Stimulated activated CD8-positive, alpha-beta memory T cell treated with anti-CD3 and anti-CD28 coated beads, Interleukin-15, amount 100 ng/mL, for 4 hours (primary cell): ENCODE measurements around the gene KRT32.
A peak's percentile ranks its signal among the peaks of the same experiment; 100 is the strongest.

Experiments used
- DNase-seq, 2 donors: peaks; one replicate each; pipeline ENCODE4 v3.0.0-alpha.2; 2020; ENCODE audit warnings: low read depth in 2 of 2

KRT32 gene

GRCh38 chr17:41466988-41467387 is at the start of gene KRT32:
Gene KRT32 (minus strand): TSS chr17:41467386. CDS start chr17:41467325, 61 bp downstream.
- no peak for DNase-seq

- no peak for DNase-seq
These were observed 49.7 kb upstream of the KRT32 start for GRCh38 chr17:41516830-41517283.

GRCh38 chr17:41516147-41516829 is 49.1 kb upstream of the KRT32 start:
- DNase-seq: no peak

GRCh38 chr17:41513168-41513547 is 46.0 kb upstream of the KRT32 start:
- DNase-seq: no peak

- no peak for DNase-seq
These were observed 45.5 kb upstream of the KRT32 start for GRCh38 chr17:41512546-41513167.

- no peak for DNase-seq
These were observed 44.5 kb upstream of the KRT32 start for GRCh38 chr17:41511716-41512115.

GRCh38 chr17:41511116-41511515 is 43.9 kb upstream of the KRT32 start:
- DNase-seq: no peak

GRCh38 chr17:41510251-41511065 is 43.3 kb upstream of the KRT32 start:
- no peak for DNase-seq

- DNase-seq: no peak
These were observed 40.2 kb upstream of the KRT32 start for GRCh38 chr17:41507315-41507880.

GRCh38 chr17:41505809-41506767 is 38.9 kb upstream of the KRT32 start:
- DNase-seq: no peak

GRCh38 chr17:41505007-41505808 is 38.0 kb upstream of the KRT32 start, which contains the start of gene KRT13:
Gene KRT13 (minus strand): TSS chr17:41505612. CDS start chr17:41505550, 62 bp downstream.
- DNase-seq: no peak

GRCh38 chr17:41504246-41504977 is 37.2 kb upstream of the KRT32 start:
- DNase-seq: no peak

- no peak for DNase-seq
These were observed 36.0 kb upstream of the KRT32 start for GRCh38 chr17:41503202-41503601.

- no peak for DNase-seq
These were observed 33.1 kb upstream of the KRT32 start for GRCh38 chr17:41500131-41500911.

- no peak for DNase-seq
These were observed 32.5 kb upstream of the KRT32 start for GRCh38 chr17:41499714-41500113.

- DNase-seq: no peak
These were observed 31.1 kb upstream of the KRT32 start for GRCh38 chr17:41498276-41498675.

GRCh38 chr17:41496803-41497484 is 29.8 kb upstream of the KRT32 start:
- DNase-seq: peak in 1 of 2 donors; percentile 8

- DNase-seq: no peak
These were observed 27.3 kb upstream of the KRT32 start for GRCh38 chr17:41494524-41494923.
